K562 (cell line): Measurements from ENCODE around the gene THOP1. TPM values are rescaled to one million over a fixed set of nuclear protein-coding genes. Genes with fewer than 3 reads are reported as not detected.

Experiments
- ATAC-seq: fragments of 200-7000 bp; cut with Tn5 transposase; 3 replicates; pipeline ENCODE4 v1.9.1; 2020; ENCODE audit warnings: moderate library complexity
- BruUV-seq: library from RNA; stranded (reverse); fragments of 400-500 nt; replicated peaks from 2 replicates; lab custom pipeline; 2021; lab: Mats Ljungman, UMichigan
- CTCF ChIA-PET: fragments of 300-600 bp; formaldehyde crosslinking; extraction: SDS; loops from one replicate; lab custom pipeline; 2021; ENCODE audit warnings: low intra/inter-chr PET ratio; lab: Yijun Ruan, JAX
- POLR2A ChIA-PET: fragments of 300-600, 350-650 bp; sonication (Branson Sonifier 250); formaldehyde crosslinking; extraction: SDS; loops from one replicate; lab custom pipeline; 2021; ENCODE audit warnings: antibody characterized with exemption, inconsistent platforms; lab: Yijun Ruan, JAX
- DNase-seq, 4 experiments: peaks; one replicate each; pipeline versions ENCODE4 v3.0.0 to v3.0.0-alpha.2; 2011 to 2018; ENCODE audit warnings: low spot score in 3 of 4, mixed read lengths in 3 of 4; ENCODE audit errors: extremely low read depth in 1 of 4
- FAIRE-seq: peaks from 2 replicates; lab custom pipeline; 2011; peaks lifted over from hg19 to GRCh38; lab: Jason Lieb, UNC
- H2AFZ ChIP-seq: 2 replicates; pipeline ENCODE4 v1.6.0; 2011; ENCODE audit warnings: low read depth, low read length, control low read depth, inconsistent platforms
- H3K27ac ChIP-seq: fragments of 200-600 bp; 3 replicates; pipeline ENCODE4 v1.8.0; 2011; ENCODE audit warnings: low read depth, mild to moderate bottlenecking, control low read depth, inconsistent platforms, low read length, moderate library complexity, mixed read lengths; ENCODE audit errors: extremely low read depth
- H3K27me3 ChIP-seq, 2 experiments: fragments of 300-600 bp in 1 of 2; 2 replicates in 1 of 2; 3 replicates in 1 of 2; pipeline versions ENCODE4 v1.6.0 to v1.8.0; 2011; ENCODE audit warnings: inconsistent platforms in 2 of 2, low read length in 2 of 2, mild to moderate bottlenecking in 1 of 2, mixed read lengths in 1 of 2, moderate library complexity in 1 of 2; ENCODE audit not compliant: control insufficient read depth in 2 of 2, insufficient read depth in 2 of 2
- H3K36me3 ChIP-seq: fragments of 300-600 bp; 3 replicates; pipeline ENCODE4 v1.8.0; 2011; ENCODE audit warnings: mild to moderate bottlenecking, low read length, inconsistent platforms; ENCODE audit not compliant: control insufficient read depth, insufficient read depth
- H3K4me1 ChIP-seq, 2 experiments: fragments of 200-600 bp in 1 of 2; replicated peaks in 1 of 2; 2 replicates in 1 of 2; 3 replicates in 1 of 2; pipeline versions ENCODE4 v1.5.1 to v1.8.0; 2011; ENCODE audit warnings: inconsistent platforms in 2 of 2, low read length in 2 of 2, mild to moderate bottlenecking in 1 of 2, mixed read lengths in 1 of 2, moderate library complexity in 1 of 2; ENCODE audit not compliant: control insufficient read depth in 2 of 2, insufficient read depth in 2 of 2
- H3K4me2 ChIP-seq: 2 replicates; pipeline ENCODE4 v1.6.1; 2011; ENCODE audit warnings: low read length, control low read depth, inconsistent platforms, mixed read lengths; ENCODE audit not compliant: insufficient read depth
- H3K4me3 ChIP-seq: fragments of 200-600 bp; sonication (generic), shearing (Covaris generic); 2 replicates; pipeline ENCODE4 v1.5.1; 2016; ENCODE audit warnings: control low read depth, inconsistent platforms
- H3K79me2 ChIP-seq: fragments of 200-600 bp; 3 replicates; pipeline ENCODE4 v1.8.0; 2011; ENCODE audit warnings: low read length, inconsistent platforms; ENCODE audit not compliant: control insufficient read depth, insufficient read depth
- H3K9ac ChIP-seq, 2 experiments: 2 replicates each; pipeline versions ENCODE4 v1.6.0 to v1.6.1; 2011; ENCODE audit warnings: low read depth in 2 of 2, low read length in 2 of 2, control low read depth in 1 of 2, inconsistent platforms in 1 of 2, mild to moderate bottlenecking in 1 of 2, mixed read lengths in 1 of 2; ENCODE audit not compliant: insufficient read depth in 1 of 2
- H3K9me1 ChIP-seq: one replicate; pipeline ENCODE4 v1.6.0; 2011; ENCODE audit warnings: inconsistent platforms, mild to moderate bottlenecking, low read length, moderate library complexity; ENCODE audit not compliant: control insufficient read depth, insufficient read depth
- H3K9me3 ChIP-seq: replicated peaks from 2 replicates; pipeline ENCODE4 v1.5.1; 2011; ENCODE audit warnings: low read depth, low read length, inconsistent platforms; ENCODE audit not compliant: control insufficient read depth, insufficient read depth
- H4K20me1 ChIP-seq: replicated peaks from 2 replicates; pipeline ENCODE4 v1.6.1; 2011; ENCODE audit warnings: low read length, inconsistent platforms, mixed read lengths; ENCODE audit not compliant: control insufficient read depth, insufficient read depth
- NCOA4 ChIP-seq: fragments of 450-650 bp; IDR thresholded peaks from 2 replicates; pipeline ENCODE4 v1.6.1; 2018; ENCODE audit warnings: mild to moderate bottlenecking; ENCODE audit not compliant: partially characterized antibody
- RERE ChIP-seq: sonication (generic); formaldehyde crosslinking; IDR thresholded peaks from 2 replicates; pipeline ENCODE4 v1.8.0; 2023; ENCODE audit warnings: missing genetic modification reagents, mild to moderate bottlenecking, borderline replicate concordance
- SIN3B ChIP-seq: fragments of 450-650 bp; IDR thresholded peaks from 2 replicates; pipeline ENCODE4 v1.6.1; 2017; ENCODE audit warnings: low read depth, mild to moderate bottlenecking, moderate library complexity
- SNRNP70 ChIP-seq: fragments of 200-400 bp; formaldehyde crosslinking; optimal IDR thresholded peaks from 2 replicates; pipeline ENCODE3; 2017; ENCODE audit warnings: low read depth, low read length
- WGBS: fragments of 100-300 bp; shearing (Covaris generic); methylation state at CpG from one replicate; pipeline ENCODE4 v1.1.6; 2016; ENCODE audit warnings: low coverage, mixed read lengths; ENCODE audit not compliant: insufficient coverage; ENCODE audit errors: missing lambda C conversion rate; 5-methylcytosine and 5-hydroxymethylcytosine counted together
- in situ Hi-C: fragments of 300-500 bp; cut with MboI; formaldehyde crosslinking; loops from 4 replicates; pipeline ENCODE4 v1.15.0; 2018; ENCODE audit warnings: inconsistent platforms, mixed read lengths
- intact Hi-C: fragments of 100-400 bp; cut with micrococcal nuclease; formaldehyde crosslinking; loops from 2 replicates; pipeline ENCODE4 v1.14.2; 2022
- polyA plus RNA-seq, 8 experiments: library from polyadenylated mRNA; depleted of rRNA in 4 of 8; stranded (reverse) in 5 of 8; unstranded in 3 of 8; fragments of >200 nt; fragmentation: Nextera tagmentation in 2 of 8; fragmentation: Illumina TruSeq in 1 of 8; extraction: Ambion mirVana in 2 of 8; extraction: Trizol in 1 of 8; gene quantifications; 2 replicates each; pipeline versions ENCODE4 v1.2.1 to v1.2.3, GENCODE V29; 2011 to 2014; ENCODE audit warnings: inconsistent platforms in 1 of 8, missing spikeins in 1 of 8
- total RNA-seq, 7 experiments: library from RNA; depleted of rRNA in 6 of 7; stranded (reverse); fragments of >200 nt in 6 of 7; fragmentation: Illumina TruSeq in 2 of 7; extraction: Trizol in 2 of 7; gene quantifications; 2 replicates each; pipeline versions ENCODE4 v1.2.1 to v1.2.3, GENCODE V29; 2011 to 2021; ENCODE audit warnings: low replicate concordance in 1 of 7

Gene THOP1
- total and polyA plus RNA-seq, 9 of the 15 experiments (the other 6 are each of a cell fraction or from before 2014, with no cell fraction given) = 1.3 to 255 (median 96.1) TPM

- ChIA-PET CTCF (no interaction called here), POLR2A (no interaction called here)
- DNase-seq (no peak), ATAC-seq (no peak), FAIRE-seq (no peak)
- Histone ChIP-seq H3K4me1 (peaks cover 0 to 36% of the 10 kb centered on the region in 2 experiments; a peak in 3 of 5 replicates), H3K79me2 (peaks cover 7% of the 10 kb centered on the region), H3K4me3 (no peak overlapping the region), H3K9me1 (no peaks in the 10 kb centered on the region), H3K27ac (no peak overlapping the region), H3K27me3 (no peaks in the 10 kb centered on the region), H3K9ac (no peak overlapping the region), H2AFZ (no peak overlapping the region), H3K4me2 (no peak overlapping the region), H3K36me3 (peaks cover 35% of the 10 kb centered on the region; the same call in 2 of the 3 replicates), H3K9me3 (0 out of 2 replicates have a peak, but pooled peaks cover 1% of the 10 kb centered on the region), H4K20me1 (no peaks in the 10 kb centered on the region)
- no TSS peak for BruUV-seq
- WGBS = 84% methylated on average over 13 of the region's 15 CpGs
- TF ChIP-seq NCOA4 (no peak), RERE (CRISPR knock-in tag) (no peak), SNRNP70 (no peak), SIN3B (no peak)
- in situ Hi-C loops (no loop called here), intact Hi-C loops (no loop called here)
These were observed 30.6 kb downstream of the THOP1 start for GRCh38 chr19:2815923-2816322.
